NCI-H1092 treated with DMSO at 0.1 percent for 48 hours (cell line): ENCODE data around the gene NDST4.
"Not testable (repeated sequence)": the region's sequence is repeated elsewhere in the genome, so short reads cannot be mapped to it uniquely, and the experiment has no call there.

ENCODE experiments used
- DNase-seq: peaks from one replicate; lab custom pipeline; 2025; lab: John Stamatoyannopoulos, UW

NDST4 gene

DNA sequence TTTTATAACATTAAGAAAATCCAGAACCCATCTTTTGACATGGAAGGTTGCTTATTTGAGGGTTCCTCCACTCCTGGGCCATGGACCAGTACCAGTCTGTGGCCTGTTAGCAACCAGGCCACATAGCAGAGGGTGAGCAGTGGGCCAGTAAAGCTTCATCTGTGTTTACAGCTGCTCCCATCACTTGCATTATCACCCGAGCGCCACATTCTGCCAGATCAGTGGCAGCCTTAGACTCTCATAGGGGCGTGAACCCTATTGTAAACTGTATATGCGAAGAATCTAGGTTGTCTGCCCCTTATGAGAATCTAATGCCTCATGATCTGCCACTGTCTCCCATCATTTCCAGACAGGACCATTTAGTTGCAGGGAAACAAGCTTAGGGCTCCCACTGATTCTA, 58.6 kb downstream of the NDST4 start:
- no peak for DNase-seq

DNA sequence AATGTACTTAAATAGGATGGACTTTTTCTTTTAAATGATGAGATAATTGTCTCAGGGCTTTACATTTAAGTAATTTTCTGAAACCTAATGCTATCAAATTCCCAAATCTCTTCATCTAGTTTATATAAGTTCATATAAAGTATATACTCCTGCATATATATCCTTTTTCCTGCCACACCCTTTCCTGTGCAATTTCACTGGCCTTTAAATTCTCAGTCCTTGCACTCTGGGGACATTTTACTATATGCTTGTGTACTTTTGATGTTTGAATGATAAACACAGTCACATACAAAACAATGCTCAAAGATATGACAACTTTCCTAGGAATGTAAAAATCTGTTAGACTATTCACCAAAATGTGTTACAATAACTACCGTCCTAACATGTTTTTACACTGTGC, 60.1 kb downstream of the NDST4 start:
- DNase-seq = no peak

DNA sequence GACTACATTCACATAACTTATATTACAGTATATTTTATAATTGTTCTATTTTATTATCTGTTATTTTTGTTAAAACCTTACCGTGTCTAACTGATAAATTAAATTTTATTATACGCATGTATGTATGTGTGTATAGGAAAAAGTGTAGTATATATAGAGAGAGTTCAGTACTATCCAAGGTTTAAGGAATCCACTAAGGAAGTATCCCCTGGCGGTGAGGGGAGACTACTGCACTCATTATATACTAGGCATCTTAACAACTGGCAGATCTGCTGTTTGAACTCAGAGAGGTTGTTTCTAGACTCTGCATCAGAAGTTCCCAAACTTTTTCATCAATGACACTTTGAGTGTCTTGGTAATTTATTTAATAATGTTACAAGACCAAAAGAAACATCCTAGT, 70.9 kb downstream of the NDST4 start:
- no peak for DNase-seq

DNA sequence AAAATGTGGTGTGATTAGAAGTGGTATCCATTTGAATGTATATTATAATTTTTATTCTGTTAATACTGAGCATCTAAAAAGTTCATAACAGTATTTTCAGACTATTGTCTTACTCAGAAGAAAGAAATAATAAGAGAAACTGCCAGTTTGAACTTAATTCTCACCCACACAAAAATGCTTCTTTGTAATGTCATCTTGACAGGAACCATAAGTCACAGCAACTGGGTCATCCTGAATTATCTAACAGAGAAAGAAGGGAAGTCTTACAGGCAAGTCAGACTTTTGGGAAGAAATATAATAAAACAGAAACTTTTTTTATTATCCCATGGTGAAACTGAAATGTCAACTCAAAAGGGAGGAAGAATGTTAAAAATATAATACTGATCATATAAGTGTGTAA, 83.1 kb downstream of the NDST4 start:
- no peak for DNase-seq

DNA sequence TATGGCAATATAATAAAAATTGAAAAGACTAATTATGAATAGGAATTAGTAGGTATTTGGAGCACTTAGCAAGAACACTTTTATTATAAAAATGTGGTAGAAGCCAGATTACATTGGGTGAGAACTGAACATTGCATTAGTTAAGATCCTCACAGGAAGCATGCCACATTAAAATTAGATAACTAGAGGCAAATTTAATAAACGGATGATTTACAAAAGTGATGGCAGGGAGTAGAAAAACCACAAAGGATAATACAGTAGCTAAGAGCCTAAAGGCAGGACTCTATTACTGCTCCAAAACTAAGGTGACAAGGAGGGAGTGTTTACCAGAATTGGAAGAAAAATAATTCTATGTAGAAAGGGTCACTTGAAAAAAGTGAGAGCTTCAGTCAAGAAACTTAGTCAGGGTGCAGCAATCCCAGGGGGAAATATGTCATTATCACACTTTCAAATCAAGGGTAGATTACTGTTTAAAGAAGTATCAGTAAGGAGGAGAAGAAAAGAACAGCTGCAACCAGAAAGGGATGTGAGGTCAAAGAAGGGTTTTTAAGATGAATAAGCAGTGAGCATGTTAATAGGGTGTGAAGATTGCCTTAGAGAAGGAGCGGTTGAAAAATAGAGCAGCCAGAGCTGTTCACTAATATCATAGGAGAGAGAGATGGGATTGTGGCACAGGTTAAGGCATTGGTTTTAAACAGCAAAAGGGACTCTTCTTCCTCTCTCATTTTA, 84.6 kb downstream of the NDST4 start:
- DNase-seq = no peak

DNA sequence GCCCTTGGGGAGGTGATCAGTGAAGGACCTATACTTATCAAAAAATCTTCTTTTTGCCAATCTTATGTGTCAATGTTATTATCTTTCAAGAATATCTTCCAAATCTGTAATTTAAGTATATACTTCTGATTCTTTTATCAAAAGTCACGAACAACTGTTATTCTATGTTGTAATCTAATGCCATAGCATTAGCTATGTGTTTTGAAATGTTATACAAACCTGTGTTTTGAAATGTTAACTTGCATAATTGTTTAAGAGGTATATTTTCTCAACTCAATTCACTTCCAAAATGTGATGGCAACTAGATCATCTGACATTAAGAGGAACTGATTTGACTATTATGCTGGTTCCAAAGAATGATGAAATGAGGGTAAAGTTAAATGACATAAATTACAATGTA, 113.5 kb downstream of the NDST4 start:
- no peak for DNase-seq

DNA sequence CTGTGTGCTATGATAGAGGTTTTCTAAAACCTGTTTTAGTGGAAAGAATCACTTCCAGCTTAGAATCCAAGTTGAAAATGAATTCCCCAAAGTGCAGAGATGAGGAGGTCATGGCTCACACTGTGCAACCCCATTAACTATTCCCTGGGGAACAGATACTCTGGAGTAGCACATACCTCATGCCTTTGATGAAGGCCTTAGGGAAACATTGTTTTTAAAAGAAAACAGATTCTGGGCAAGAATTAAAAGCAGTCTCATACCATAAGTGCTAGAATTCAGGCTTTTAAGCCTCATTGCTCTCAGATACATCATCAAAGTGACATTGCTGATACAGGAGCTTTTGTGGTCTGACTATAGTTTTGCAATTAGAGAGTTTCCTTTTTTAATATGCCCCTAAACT, 115.1 kb downstream of the NDST4 start:
- no peak for DNase-seq

DNA sequence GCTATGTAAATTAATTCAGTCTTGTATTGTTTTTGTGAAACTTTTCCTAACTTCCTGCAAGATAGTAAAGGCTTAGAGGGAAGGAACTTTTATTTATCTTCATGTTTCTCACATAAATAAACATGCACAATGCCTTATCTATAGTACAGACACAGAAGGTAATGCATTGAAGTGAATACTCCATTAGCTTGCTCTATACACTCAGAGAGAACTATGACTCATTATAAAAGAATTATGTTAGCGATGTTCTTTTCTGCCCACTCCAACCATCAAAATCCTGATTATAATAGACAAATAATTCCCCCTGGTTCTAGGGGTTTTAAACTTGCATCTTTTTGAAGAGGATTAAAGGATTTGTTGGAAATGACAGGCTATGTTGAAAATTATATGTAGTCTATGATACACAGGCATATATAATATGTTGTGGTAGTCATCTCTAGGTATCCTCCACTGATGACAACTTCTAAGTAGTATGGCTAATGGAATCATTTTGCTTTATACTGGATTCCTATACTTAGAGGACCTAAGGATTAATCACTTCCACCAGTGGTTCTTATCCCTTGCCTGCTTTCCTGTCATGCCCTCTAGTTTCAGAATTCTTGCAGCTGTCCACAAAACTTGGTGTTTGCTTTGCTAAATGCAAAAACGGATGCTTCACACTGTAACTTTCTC, 115.7 kb downstream of the NDST4 start:
- DNase-seq = no peak

DNA sequence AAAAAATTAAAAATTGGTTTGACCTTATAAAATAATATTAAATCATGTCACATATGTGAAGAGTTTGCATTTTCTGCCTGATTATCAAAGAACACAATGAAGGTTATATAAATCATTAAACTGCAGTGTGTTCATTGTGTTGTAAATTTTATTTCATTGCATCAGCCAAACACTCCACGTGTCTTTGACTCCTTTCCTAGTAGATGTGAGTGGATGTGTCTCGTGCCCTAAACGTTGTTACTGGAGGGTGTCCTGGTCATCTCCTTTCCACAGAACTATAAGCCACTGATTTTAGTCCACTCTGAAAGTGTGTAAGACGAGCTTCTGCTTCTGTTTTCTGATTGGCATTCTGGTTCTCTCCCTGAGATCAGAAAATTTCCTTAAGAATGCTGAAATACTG, 127.3 kb downstream of the NDST4 start:
- DNase-seq = no peak

DNA sequence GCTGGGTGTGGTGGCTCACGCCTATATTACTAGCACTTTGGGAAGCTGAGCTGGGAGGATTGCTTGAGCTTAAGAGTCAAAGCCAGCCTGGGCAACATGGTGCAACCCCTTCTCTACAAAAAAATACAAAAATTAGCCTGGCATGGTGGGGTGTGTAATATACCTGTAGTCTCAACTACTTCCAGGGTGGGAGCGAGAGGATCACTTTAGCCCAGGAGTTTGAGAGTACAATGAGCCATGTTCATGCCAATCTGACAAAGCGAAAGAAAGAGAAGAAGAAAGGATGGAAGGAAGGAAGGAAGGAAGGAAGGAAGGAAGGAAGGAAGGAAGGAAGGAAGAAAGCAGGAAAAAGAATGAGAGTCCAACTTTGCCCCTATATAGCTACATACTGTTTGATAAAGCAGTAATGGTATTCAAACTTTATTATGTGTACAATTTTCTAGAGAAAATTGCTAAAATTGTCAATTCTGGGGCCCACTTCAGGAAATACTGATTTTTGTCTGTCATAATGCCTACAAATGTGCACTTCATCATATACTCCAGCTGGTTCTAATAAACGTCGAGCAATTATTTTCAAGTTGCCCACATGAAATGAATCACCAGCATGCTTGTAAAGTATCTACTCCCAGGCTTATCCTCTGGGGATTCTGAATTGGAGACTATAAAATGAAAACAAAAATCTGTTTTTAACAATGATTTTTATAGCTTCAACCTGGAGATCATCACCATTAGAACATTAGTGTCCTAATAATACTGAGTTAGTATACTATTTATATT, 132.3 kb downstream of the NDST4 start:
- DNase-seq = no peak

DNA sequence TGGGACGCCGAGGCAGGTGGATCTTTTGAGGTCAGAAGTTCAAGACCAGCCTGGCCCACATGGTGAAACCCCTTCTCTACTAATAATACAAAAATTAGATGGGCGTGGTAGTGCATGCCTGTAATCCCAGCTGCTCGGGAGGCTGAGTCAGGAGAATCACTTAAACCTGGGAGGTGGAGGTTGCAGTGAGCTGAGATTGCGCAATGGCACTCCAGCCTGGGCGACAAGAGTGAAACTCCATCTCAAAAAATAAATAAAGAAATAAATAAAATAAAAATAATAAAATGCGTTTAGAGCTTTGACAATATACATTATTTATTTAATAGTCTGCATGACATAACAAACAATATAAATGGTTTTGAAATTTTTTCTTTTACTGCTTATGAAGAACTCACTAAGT, 133.0 kb downstream of the NDST4 start:
- DNase-seq = not testable (repeated sequence)

DNA sequence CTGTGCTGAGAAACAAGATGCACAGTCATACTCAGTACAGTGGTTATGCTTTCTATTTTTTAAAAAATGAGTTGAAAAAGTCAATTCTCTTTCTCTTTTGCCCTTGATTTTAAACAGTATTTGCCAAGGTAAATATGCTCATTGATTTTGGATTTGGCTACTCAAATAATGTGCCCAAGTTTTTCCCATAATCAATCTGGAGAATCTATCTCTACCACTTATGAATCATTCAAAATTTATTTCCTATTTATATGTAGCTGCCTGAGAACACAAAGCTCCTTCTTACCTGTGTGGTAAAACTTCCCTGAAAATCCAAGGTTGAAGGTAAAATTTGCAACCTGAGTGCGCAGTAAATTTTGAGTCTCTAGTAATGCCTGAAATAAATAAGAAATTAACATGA, 136.5 kb downstream of the NDST4 start:
- DNase-seq = no peak

DNA sequence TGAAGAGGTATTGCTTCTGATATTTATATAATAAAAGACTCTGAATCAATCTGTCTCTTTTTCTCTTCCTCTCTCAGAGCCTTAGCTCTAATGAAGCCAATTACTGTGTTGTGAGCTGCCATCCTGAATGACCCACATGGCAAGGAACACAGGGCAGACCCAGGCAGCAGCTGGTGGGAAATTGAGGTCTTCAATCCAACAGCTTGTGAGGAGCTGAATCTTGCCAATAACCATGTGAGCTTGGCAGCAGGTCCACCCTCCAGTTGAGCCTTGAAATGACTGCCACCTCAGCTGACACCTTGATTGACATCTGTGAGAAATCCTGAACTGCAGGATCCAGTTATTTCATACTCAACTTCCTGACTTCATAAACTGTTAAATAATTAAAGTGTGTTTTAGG, 149.4 kb downstream of the NDST4 start:
- DNase-seq = no peak

DNA sequence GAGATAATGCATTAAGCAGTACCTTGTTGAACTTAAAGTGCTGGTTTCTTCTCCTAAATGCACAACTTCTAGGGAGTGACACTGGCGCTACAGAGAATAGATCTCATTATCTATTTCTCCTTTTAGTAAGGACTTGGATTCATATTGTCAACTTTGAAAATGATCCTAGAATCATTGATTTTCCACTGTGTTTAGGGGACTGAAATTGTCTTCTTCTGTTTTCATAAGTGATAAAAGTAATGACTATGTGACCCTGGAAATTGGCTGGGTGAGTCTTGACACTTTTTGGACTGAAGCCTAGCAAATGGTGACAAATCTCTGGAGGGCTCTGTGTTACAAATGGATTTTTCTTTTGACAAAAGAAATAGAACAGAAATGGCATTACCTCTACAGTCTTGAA, 167.8 kb downstream of the NDST4 start:
- DNase-seq = no peak

DNA sequence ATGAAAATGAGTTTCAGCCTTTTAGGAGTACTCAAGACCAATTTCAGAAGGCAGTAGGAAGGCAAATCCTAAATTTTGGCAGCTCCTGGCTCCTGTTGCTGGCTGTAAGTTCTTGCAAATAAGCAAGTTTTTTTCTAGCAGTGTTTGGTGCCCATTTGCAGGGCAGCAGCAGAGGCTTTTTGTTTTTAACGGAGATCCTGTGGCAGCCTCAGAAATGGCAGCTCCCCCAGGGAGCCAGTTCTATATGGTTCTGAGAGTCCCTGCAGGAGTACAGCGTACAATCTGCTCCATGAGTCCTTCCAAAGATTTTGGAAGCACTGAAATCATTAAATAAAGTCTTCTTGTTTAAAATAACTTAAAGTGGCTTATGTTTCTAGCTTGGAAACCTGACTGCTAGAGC, 171.9 kb downstream of the NDST4 start:
- no peak for DNase-seq

DNA sequence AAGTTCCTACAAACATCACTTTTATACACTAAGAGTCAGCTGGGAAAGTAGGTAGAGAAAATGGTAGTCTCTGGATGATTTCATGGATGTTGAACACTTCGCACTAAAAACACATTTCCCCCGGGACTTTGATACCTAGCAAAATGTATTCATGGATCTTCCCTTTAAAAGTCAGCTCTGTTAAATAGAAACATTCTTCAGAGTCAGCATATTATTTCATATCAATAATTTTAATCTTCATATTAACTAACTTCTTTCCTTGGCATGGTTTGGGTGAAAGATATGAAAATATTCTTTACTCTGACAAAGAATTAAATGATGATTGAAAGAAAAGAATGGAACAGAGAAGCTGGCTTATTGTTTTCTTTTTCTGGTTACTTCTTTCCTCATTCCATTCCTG, 185.5 kb downstream of the NDST4 start:
- DNase-seq = no peak

DNA sequence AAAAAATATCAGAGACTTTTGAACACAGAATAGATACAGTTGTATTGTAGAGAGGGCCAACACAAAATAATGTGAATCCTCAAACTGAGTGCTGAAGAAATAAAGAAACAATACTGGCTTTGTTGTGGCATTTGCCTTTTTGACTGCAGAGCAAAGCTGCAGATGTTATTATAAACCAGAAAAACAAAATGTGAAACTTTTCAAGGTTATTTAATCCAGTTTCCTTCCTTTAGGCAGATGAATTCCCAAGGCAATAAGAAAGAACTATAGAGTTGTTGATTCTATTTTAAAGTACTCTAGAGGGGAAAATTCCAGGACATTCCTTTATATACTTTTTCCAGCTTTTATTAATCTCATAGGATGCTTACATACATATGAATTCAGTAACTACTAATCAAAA, 186.8 kb downstream of the NDST4 start:
- DNase-seq = no peak

DNA sequence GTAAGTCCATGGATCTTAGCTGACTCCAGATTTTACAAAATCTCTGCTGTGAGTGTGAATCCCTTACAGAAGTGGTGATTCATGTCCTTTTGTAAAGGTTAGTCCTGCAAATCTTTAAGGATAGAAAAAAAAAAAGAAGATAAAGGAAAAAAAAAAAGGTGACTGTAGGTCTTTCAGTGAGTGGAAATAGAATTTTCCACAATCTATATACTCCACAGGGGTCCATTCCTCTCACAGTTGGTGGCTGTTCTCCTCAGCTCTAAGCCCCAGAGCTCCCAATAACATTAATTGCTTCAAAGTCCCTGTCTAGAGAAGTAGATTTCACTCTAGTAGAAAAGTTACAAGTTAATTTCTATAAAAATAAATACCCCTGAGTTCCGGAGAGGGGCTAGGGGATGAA, 189.1 kb downstream of the NDST4 start:
- DNase-seq = no peak

DNA sequence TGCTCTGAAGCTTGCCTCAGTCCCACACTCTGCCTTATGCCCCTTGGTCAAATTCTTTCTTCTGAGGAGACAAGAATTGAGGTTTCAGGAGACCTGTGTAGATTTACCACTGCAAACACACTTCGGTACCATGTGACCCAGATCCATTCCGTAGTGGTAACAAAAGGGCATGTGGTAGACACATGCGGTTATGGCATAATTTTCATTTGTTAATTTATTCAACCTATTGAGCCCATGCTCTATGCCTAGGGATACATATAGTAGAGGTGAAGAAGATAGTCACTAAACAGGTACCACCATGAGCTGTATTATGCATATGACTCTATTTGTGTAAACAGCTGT, 190.9 kb downstream of the NDST4 start:
- no peak for DNase-seq

DNA sequence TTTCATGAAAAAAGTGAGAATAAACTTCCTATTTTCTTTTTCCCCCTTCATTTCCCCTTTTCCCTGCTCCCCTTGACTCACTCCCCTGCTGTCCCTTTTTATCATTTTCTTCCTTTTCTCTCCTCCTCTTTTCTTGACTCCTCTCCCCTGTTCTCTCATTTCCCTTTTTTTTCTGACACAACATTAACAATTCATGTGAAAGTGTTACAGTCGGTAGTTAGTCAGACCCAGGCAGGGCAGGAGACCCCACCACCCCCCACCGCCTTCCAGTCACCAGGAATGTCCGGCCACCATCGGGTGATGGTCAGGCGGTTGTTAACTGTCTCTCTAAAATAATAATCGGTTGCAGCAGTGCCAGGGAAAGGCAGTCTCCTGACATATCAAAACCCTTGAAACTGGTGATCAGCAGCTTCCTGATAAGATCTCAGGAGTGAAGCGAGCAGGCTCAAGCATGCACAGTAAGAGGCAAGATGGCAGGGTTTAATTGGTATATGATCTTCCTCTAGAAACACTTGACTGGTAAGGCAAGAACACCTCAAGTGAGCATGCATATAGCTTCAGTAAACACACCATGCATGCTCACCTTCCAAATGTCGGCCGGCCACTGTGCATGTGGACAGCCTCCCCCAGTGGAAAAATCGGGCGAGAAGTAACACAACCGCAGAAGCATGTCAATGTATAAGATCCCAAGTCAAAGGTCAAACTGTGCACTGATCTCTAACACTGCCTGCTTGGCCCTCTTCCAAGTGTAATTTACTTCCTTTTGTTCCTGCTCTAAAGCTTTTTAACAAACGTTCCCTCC, 191.4 kb downstream of the NDST4 start:
- DNase-seq = no peak

DNA sequence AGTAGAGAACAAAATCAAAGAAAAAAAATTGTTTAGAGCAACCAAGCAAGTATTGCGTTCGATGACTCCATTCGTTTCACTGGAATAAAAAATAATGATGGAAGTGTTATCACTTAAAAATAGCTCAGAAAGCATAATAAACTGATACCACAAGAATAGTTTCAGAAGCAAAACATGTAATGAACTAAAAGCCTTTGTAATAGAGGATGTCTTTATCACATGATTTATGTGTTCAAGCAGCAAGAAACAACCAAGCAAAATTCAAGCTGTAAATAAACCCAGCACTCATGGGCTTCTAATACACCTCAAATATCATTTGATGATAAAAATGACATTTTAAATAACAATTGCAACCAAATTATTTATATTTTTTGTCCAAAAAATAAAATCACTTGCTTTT, 192.2 kb downstream of the NDST4 start:
- DNase-seq = no peak

DNA sequence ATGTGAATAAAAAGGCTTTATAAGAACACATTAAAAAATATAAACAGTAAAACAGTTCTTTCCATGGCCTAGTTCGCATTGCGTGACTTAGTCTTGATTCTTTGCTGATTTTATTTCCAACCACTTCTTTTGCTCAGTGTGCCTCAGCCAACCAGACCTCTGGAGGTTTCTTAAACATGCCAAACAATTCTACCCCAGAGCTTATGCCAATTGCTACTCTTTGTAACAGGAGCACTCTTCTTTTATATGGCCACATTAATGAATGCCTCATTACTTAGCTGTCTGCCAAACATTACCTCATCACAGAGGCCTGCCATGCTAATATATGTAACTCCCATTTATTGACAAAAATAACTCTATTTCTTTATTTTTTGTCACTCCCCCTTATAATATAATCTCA, 202.3 kb downstream of the NDST4 start:
- DNase-seq = peak; percentile 34

DNA sequence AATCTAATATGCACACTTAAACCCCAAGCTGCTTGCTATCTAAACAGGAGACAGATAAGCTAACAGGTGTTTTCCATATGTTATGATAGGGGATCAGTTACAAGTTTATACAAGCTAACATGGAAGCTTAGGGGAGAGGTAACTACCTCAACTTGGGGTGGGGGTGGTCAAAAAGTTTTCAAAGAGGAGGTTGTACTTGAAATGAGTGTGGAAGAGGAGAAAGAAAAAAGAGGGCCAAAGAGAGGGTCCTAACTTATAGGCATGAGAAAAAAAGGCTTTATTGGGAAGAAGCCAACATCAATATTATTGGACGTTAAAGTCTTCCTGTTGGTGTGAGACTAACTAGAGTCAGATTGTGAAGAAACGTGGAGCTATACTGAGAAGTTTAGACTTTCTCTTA, 205.9 kb downstream of the NDST4 start:
- DNase-seq = no peak
